Measurements from ENCODE around the gene YAE1. TPM values are rescaled to one million over a fixed set of nuclear protein-coding genes. Genes with fewer than 3 reads are reported as not detected.
A peak's percentile ranks its signal among the peaks of the same experiment; 100 is the strongest.

YAE1 gene
- total and polyA plus RNA-seq, 2 experiments from 2014 or later, result 21.8 to 40.5 TPM

GRCh38 chr7:39608278-39608677 lies 42.1 kb downstream of the YAE1 start:
- no peak for DNase-seq
- H3K27me3 ChIP-seq (replicated peaks; ENCODE audit: insufficient read depth), result no peaks in the 10 kb centered on the region
- H3K4me1 ChIP-seq (ENCODE audit: insufficient read depth), result peaks cover 62% of the 10 kb centered on the region
- H3K4me2 ChIP-seq (ENCODE audit: unreplicated experiment), result no peak overlapping the region
- no peaks in the 10 kb centered on the region for H3K9me2 ChIP-seq (ENCODE audit: insufficient read depth)
- no peaks in the 10 kb centered on the region for H4K20me1 ChIP-seq (ENCODE audit: insufficient read depth)
- no peak overlapping the region; the same call in 1 of the 2 replicates for H3K4me3 ChIP-seq
- peaks cover 27% of the 10 kb centered on the region for H3F3A ChIP-seq (ENCODE audit: insufficient read depth)
- H3K36me3 ChIP-seq (ENCODE audit: low read depth), result no peaks in the 10 kb centered on the region
- no peak overlapping the region for H2AFZ ChIP-seq
- H3K79me2 ChIP-seq (ENCODE audit: insufficient read depth), result no peaks in the 10 kb centered on the region
- H3K9ac ChIP-seq, result peak overlapping the region; percentile 78; the same call in 1 of the 2 replicates
- H3K9me3 ChIP-seq (ENCODE audit: low read depth), result no peaks in the 10 kb centered on the region
- in situ Hi-C loops (cut with MboI), result no loop called here
- WGBS, 2 experiments (ENCODE audit: low coverage in 1 of 2, low lambda C conversion rate in 2 of 2, missing lambda C conversion rate in 2 of 2), result 47 to 71% methylated on average over 3 of the region's 3 CpGs
- peak overlapping the region; percentile 80; the same call in 1 of the 2 replicates for H3K27ac ChIP-seq
- TF ChIP-seq EZH2 (IDR thresholded peaks at IDR 0.05; ENCODE audit: insufficient read depth, poor library complexity, severe bottlenecking) (no peak), EZH2phosphoT487 (IDR thresholded peaks at IDR 0.05; ENCODE audit: insufficient read depth, low read depth) (no peak)

GRCh38 chr7:39609113-39609934 lies 43.1 kb downstream of the YAE1 start:
- peaks cover 38% of the 10 kb centered on the region for H3F3A ChIP-seq (ENCODE audit: insufficient read depth)
- no peaks in the 10 kb centered on the region for H3K9me2 ChIP-seq (ENCODE audit: insufficient read depth)
- TF ChIP-seq EZH2phosphoT487 (IDR thresholded peaks at IDR 0.05; ENCODE audit: insufficient read depth, low read depth) (no peak), EZH2 (IDR thresholded peaks at IDR 0.05; ENCODE audit: insufficient read depth, poor library complexity, severe bottlenecking) (no peak)
- no peaks in the 10 kb centered on the region for H4K20me1 ChIP-seq (ENCODE audit: insufficient read depth)
- peaks cover 64% of the 10 kb centered on the region for H3K4me1 ChIP-seq (ENCODE audit: insufficient read depth)
- peak overlapping the region; percentile 78 for H3K9ac ChIP-seq
- H3K27me3 ChIP-seq (replicated peaks; ENCODE audit: insufficient read depth), result no peaks in the 10 kb centered on the region
- H3K79me2 ChIP-seq (ENCODE audit: insufficient read depth), result no peaks in the 10 kb centered on the region
- H3K4me2 ChIP-seq (ENCODE audit: unreplicated experiment), result peak overlapping the region; percentile 83
- in situ Hi-C loops (cut with MboI), result no loop called here
- H2AFZ ChIP-seq, result peak overlapping the region; percentile 85
- 2 to 3% methylated on average over 30 to 32 of the region's 36 CpGs for WGBS, 2 experiments (ENCODE audit: low coverage in 1 of 2, low lambda C conversion rate in 2 of 2, missing lambda C conversion rate in 2 of 2)
- H3K27ac ChIP-seq, result peak overlapping the region; percentile 80
- peak overlapping the region; percentile 59 for H3K4me3 ChIP-seq
- no peaks in the 10 kb centered on the region for H3K9me3 ChIP-seq (ENCODE audit: low read depth)
- H3K36me3 ChIP-seq (ENCODE audit: low read depth), result no peaks in the 10 kb centered on the region
- DNase-seq, result peak; percentile 82

- peak; percentile 38 for DNase-seq
- Histone ChIP-seq H3K9ac (peak overlapping the region; percentile 78), H3K4me2 (ENCODE audit: unreplicated experiment) (peak overlapping the region; percentile 83), H3K27me3 (replicated peaks; ENCODE audit: insufficient read depth) (no peaks in the 10 kb centered on the region), H3K9me2 (ENCODE audit: insufficient read depth) (no peaks in the 10 kb centered on the region), H3K79me2 (ENCODE audit: insufficient read depth) (no peaks in the 10 kb centered on the region), H3F3A (ENCODE audit: insufficient read depth) (peaks cover 39% of the 10 kb centered on the region), H3K36me3 (ENCODE audit: low read depth) (no peaks in the 10 kb centered on the region), H3K9me3 (ENCODE audit: low read depth) (no peaks in the 10 kb centered on the region), H3K4me3 (peak overlapping the region; percentile 59), H4K20me1 (ENCODE audit: insufficient read depth) (no peaks in the 10 kb centered on the region), H3K4me1 (ENCODE audit: insufficient read depth) (peaks cover 61% of the 10 kb centered on the region), H2AFZ (peak overlapping the region; percentile 85), H3K27ac (peak overlapping the region; percentile 80)
- WGBS, 2 experiments (ENCODE audit: low coverage in 1 of 2, low lambda C conversion rate in 2 of 2, missing lambda C conversion rate in 2 of 2), result 37 to 47% methylated on average over 5 of the region's 5 CpGs
- no peak for TF ChIP-seq EZH2 (IDR thresholded peaks at IDR 0.05; ENCODE audit: insufficient read depth, poor library complexity, severe bottlenecking)
- no peak for TF ChIP-seq EZH2phosphoT487 (IDR thresholded peaks at IDR 0.05; ENCODE audit: insufficient read depth, low read depth)
- in situ Hi-C loops (cut with MboI), result no loop called here
Measured at GRCh38 chr7:39609935-39610263, 43.7 kb downstream of the YAE1 start.

DNA sequence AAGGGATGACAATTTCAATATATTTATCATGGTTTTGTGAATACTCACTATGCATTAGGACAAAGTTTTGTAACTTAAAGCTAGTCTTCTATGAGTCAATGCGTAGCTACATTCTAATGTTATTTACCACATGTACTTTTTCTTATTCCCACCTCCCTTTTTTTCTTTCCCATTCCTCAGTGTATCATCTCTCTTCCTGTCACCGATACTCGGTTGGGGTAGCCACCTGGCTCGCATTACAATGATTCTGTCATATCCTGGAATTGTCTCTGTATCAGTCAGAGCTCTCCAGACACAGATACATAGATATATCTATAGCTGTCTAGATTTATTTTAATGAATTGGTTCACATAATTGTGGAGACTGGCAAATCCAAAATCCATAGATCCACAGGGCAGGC lies 47.4 kb downstream of the YAE1 start:
- Histone ChIP-seq H2AFZ (no peak overlapping the region), H3K27ac (peak overlapping the region; percentile 35), H3K9me3 (ENCODE audit: low read depth) (no peaks in the 10 kb centered on the region), H3K9ac (no peak overlapping the region), H3K4me1 (ENCODE audit: insufficient read depth) (peaks cover 62% of the 10 kb centered on the region), H3K79me2 (ENCODE audit: insufficient read depth) (no peaks in the 10 kb centered on the region), H3K27me3 (replicated peaks; ENCODE audit: insufficient read depth) (no peaks in the 10 kb centered on the region), H3K36me3 (ENCODE audit: low read depth) (no peaks in the 10 kb centered on the region), H3F3A (ENCODE audit: insufficient read depth) (peaks cover 34% of the 10 kb centered on the region), H3K9me2 (ENCODE audit: insufficient read depth) (no peaks in the 10 kb centered on the region), H3K4me3 (no peak overlapping the region), H3K4me2 (ENCODE audit: unreplicated experiment) (peak overlapping the region; percentile 47), H4K20me1 (ENCODE audit: insufficient read depth) (no peaks in the 10 kb centered on the region)
- TF ChIP-seq EZH2phosphoT487 (IDR thresholded peaks at IDR 0.05; ENCODE audit: insufficient read depth, low read depth), result no peak
- no peak for TF ChIP-seq EZH2 (IDR thresholded peaks at IDR 0.05; ENCODE audit: insufficient read depth, poor library complexity, severe bottlenecking)
- DNase-seq, result peak; percentile 62
- in situ Hi-C loops (cut with MboI), result no loop called here
- 14 to 15% methylated on average over 4 of the region's 4 CpGs for WGBS, 2 experiments (ENCODE audit: low coverage in 1 of 2, low lambda C conversion rate in 2 of 2, missing lambda C conversion rate in 2 of 2)
